Cardiac fibroblast (primary cell): ENCODE measurements around the gene EIF5A.

Source experiments
- DNase-seq, 2 donors: peaks; one replicate each; pipeline versions ENCODE4 v3.0.0 to v3.0.0-alpha.2; 2010; ENCODE audit warnings: low read depth in 2 of 2
- H3K4me3 ChIP-seq, 2 donors: replicated peaks in 1 of 2; 1 replicate in 1 of 2; 2 replicates in 1 of 2; pipeline ENCODE4 v1.5.1; 2011; ENCODE audit warnings: low read depth in 2 of 2, low read length in 2 of 2, mild to moderate bottlenecking in 2 of 2, moderate library complexity in 1 of 2
- CTCF ChIP-seq: IDR thresholded peaks from one replicate; pipeline ENCODE4 v1.5.1; 2011; ENCODE audit warnings: low read depth, mild to moderate bottlenecking, low read length, inconsistent platforms

EIF5A gene

DNA sequence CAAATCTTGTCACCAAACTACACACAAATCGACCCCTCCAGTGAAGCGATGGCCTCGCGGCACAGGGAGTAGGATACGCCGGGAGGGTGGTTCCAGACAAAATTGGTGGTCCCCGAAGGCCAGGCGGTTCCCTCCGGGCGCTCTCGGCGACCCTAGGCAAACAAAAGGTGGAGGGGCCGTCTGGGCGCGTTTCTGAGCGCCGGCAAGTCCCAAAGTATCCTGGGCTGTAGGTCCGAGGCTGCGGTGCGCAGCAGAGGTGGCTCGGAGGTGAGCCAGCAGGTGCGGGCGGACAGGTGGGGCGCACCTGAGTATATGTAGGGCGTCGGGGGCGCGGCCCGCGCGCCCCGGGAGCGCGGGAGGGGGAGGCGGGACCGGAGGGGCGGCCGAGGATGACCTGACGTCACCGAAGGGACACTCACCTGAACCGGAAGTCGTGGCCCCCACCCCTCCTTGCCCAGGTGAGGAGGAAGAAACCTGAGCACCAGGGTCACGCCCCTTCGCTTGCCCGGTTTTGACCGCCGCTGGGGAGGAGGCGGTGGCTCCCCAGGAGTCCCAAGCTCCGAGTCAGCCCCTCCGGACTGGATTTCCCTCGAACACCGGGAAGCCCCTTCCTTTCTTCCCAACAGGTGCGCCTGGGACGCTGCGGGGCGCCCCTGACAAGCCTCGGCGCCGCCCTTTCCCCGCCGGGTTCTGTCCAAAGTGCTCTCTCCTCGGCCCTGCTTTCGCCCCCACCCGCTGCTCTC is 45.1 kb upstream of the EIF5A start, which contains the start of gene CLDN7:
CLDN7 (minus strand) TSS at position 287 of the 743 bp plus-strand sequence. CDS start 435 bp downstream, outside the sequence.
- DNase-seq: no peak

GRCh38 chr17:7262935-7263800 is 44.3 kb upstream of the EIF5A start:
- H3K4me3 ChIP-seq: peak overlapping the region in 1 of 2 donors; percentile 8
- DNase-seq: no peak
- no peak for TF ChIP-seq CTCF

More for the DNA sequence above, 45.1 kb upstream of the EIF5A start, which contains the start of gene CLDN7:
- peak within 1 kb of the TSS; percentile 35 to 36 for H3K4me3 ChIP-seq
- TF ChIP-seq CTCF: no peak

DNA sequence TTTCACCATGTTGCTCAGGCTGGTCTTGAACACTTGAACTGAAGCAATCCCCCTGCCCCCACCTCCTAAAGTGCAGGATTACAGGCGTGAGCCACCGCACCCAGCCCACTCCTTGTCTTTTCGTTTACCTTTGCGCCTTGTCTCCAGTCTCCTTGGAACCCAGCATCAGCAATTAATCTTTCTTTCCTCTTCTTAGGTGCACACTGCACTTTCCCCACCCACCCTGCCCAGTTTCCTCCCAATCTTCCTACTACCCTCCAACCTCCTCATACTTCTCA is 43.7 kb upstream of the EIF5A start:
- no peak for DNase-seq
- H3K4me3 ChIP-seq: no peak overlapping the region
- TF ChIP-seq CTCF: no peak

DNA sequence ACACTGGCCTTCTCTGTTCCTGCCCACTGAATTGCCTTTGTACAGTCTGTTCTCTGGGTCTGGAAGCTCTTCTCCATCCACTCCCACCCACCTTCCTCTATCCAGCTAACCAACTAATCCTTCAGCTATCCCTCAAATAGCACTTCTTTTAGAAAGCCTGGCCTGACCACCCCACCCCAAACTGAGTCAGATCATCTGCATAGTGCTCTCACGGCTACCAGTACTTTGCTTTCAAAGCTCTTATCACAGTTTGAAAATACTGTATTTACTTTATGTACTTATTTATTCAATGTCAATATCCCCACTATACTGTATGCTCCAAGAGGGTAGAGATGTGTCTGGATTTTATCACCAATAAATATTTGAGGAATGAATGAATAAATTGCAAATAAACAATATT is 40.6 kb upstream of the EIF5A start:
- no peak for TF ChIP-seq CTCF
- DNase-seq: peak in 1 of 2 donors; percentile 45

GRCh38 chr17:7279448-7279847 is 28.0 kb upstream of the EIF5A start:
- no peak for TF ChIP-seq CTCF
- DNase-seq: no peak
- H3K4me3 ChIP-seq: no peak overlapping the region

More for the DNA sequence above, 40.6 kb upstream of the EIF5A start:
- no peak overlapping the region for H3K4me3 ChIP-seq

DNA sequence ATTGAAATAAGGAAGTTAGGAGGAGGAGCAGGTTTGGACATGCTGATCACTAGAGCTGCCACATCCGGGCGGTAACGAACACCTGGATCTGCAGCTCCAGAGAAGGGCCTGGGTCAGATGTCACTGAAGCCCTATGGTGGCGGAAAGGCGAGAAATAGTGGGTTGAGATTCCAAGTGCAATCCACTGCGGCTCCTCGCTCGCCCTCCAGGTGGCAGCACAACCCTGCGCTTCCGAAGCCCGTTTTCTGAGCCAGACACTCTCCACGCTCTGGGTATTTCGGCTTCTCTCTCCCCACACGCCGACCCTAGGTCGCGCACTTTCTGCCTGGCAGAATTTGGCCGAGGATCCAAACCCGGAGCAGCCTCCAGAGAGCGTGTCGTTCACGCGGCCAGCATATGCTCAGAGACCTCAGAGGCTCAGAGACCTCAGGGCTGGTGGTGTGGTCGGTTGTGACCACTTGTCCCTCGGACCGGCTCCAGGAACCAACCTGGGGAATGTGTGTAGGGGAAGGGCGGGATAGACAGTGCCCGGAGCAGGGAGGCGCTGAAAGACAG is 26.8 kb upstream of the EIF5A start:
- peak; percentile 85 to 86 for DNase-seq
- H3K4me3 ChIP-seq: peak overlapping the region; percentile 36 to 52
- peak; percentile 99 for TF ChIP-seq CTCF
